PC-3 (cell line): ENCODE data around the gene GALNT1.

Experiments used
- EZH2 ChIP-seq: fragments of 300-600 bp; sonication (generic); IDR thresholded peaks from one replicate; pipeline ENCODE4 v1.6.1; 2017; ENCODE audit warnings: antibody characterized with exemption, mild to moderate bottlenecking, low read length; ENCODE audit not compliant: unreplicated experiment
- TF ChIP-seq, protein P1 (sequence below): fragments of 300-600 bp; sonication (generic); conservative IDR thresholded peaks from 2 replicates; pipeline ENCODE4 v1.5.1; 2017; ENCODE audit warnings: antibody characterized with exemption, low read depth, mild to moderate bottlenecking, low read length

DNA sequence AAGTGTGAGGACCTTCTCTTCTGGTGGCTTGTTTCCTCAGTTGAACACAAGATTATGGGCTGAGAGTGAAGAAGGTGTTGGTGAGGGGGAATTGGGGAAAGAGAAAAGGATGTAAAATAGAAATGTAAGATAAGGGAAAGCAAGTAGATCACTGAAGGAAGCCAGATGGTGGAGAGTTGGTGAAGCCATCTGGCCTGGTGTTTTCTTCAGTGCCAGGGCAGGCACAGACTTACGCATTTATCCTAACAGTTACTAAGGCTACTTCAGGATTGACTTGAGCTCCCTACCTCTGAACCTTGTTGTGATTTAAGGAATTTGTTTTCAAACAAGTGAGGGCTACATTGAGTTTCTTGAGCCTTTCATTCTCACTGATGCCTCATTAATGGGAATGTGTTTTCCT is 113.8 kb downstream of the GALNT1 start:
- TF ChIP-seq, protein P1, sequence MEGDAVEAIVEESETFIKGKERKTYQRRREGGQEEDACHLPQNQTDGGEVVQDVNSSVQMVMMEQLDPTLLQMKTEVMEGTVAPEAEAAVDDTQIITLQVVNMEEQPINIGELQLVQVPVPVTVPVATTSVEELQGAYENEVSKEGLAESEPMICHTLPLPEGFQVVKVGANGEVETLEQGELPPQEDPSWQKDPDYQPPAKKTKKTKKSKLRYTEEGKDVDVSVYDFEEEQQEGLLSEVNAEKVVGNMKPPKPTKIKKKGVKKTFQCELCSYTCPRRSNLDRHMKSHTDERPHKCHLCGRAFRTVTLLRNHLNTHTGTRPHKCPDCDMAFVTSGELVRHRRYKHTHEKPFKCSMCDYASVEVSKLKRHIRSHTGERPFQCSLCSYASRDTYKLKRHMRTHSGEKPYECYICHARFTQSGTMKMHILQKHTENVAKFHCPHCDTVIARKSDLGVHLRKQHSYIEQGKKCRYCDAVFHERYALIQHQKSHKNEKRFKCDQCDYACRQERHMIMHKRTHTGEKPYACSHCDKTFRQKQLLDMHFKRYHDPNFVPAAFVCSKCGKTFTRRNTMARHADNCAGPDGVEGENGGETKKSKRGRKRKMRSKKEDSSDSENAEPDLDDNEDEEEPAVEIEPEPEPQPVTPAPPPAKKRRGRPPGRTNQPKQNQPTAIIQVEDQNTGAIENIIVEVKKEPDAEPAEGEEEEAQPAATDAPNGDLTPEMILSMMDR, result no peak
- no peak for TF ChIP-seq EZH2
